Epithelial cell of proximal tubule (primary cell): Measurements from ENCODE around the gene ZNF213. TPM values are rescaled to one million over a fixed set of nuclear protein-coding genes. Genes with fewer than 3 reads are reported as not detected.

Experiments
- DNase-seq: peaks from one replicate; pipeline ENCODE4 v3.0.0-alpha.2; 2011; ENCODE audit warnings: low read depth
- H3K4me3 ChIP-seq: 2 replicates; pipeline ENCODE4 v1.5.1; 2011; ENCODE audit warnings: low read depth, mild to moderate bottlenecking, low read length
- CTCF ChIP-seq: conservative IDR thresholded peaks from 2 replicates; pipeline ENCODE4 v1.5.1; 2012; ENCODE audit warnings: low read depth, mild to moderate bottlenecking, low read length
- total RNA-seq: library from RNA; depleted of rRNA; stranded (reverse); fragments of >200 nt; gene quantifications from 2 replicates; pipeline ENCODE4 v1.2.3, GENCODE V29; 2015

The ZNF213 gene
- total RNA-seq, 1 donor from 2014 or later, result 2.4 TPM

- TF ChIP-seq CTCF, result no peak
Observed at GRCh38 chr16:3145151-3145550, 10.3 kb downstream of the ZNF213 start.

GRCh38 chr16:3145660-3146059, 10.8 kb downstream of the ZNF213 start:
- H3K4me3 ChIP-seq, result no peak overlapping the region
- DNase-seq, result no peak
- TF ChIP-seq CTCF, result no peak

More at GRCh38 chr16:3145151-3145550, 10.3 kb downstream of the ZNF213 start:
- DNase-seq, result no peak
- H3K4me3 ChIP-seq, result no peak overlapping the region

GRCh38 chr16:3147046-3147756, 12.4 kb downstream of the ZNF213 start:
- H3K4me3 ChIP-seq, result no peak overlapping the region
- TF ChIP-seq CTCF, result no peak
- DNase-seq, result no peak

- TF ChIP-seq CTCF, result no peak
- no peak overlapping the region for H3K4me3 ChIP-seq
- no peak for DNase-seq
Observed at GRCh38 chr16:3147757-3148104, 12.9 kb downstream of the ZNF213 start.

GRCh38 chr16:3148256-3149192, 13.7 kb downstream of the ZNF213 start:
- no peak for TF ChIP-seq CTCF
- no peak for DNase-seq

GRCh38 chr16:3149193-3149530, 14.3 kb downstream of the ZNF213 start:
- no peak for TF ChIP-seq CTCF
- H3K4me3 ChIP-seq, result peak overlapping the region; percentile 90
- DNase-seq, result no peak

More at GRCh38 chr16:3148256-3149192, 13.7 kb downstream of the ZNF213 start:
- no peak overlapping the region for H3K4me3 ChIP-seq
